Measurements from ENCODE around the gene STK32C.

The STK32C gene

GRCh38 chr10:132173185-132173584 lies 134.6 kb downstream of the STK32C start:
- Histone ChIP-seq H3K14ac (ENCODE audit: low read length) (no peak overlapping the region), H3K27me3 (ENCODE audit: insufficient read depth, low read length) (peaks cover 4% of the 10 kb centered on the region), H2AFZ (ENCODE audit: insufficient read depth, low read length, poor library complexity) (no peak overlapping the region), H3K79me2 (ENCODE audit: control insufficient read depth, insufficient read depth, low read length, poor library complexity) (no peaks in the 10 kb centered on the region), H3K79me1 (ENCODE audit: low read length) (no peaks in the 10 kb centered on the region), H3K18ac (ENCODE audit: low read length) (no peak overlapping the region), H3K4me3 (ENCODE audit: low read depth, low read length) (no peak overlapping the region), H3K4me1 (ENCODE audit: control insufficient read depth in 1 of 2, insufficient read depth in 2 of 2, low read length in 2 of 2) (no peaks in the 10 kb centered on the region), H2AK5ac (ENCODE audit: low read length) (no peak overlapping the region), H3K36me3 (ENCODE audit: control insufficient read depth in 1 of 2, insufficient read depth in 2 of 2, low read length in 2 of 2) (no peaks in the 10 kb centered on the region), H4K91ac (ENCODE audit: low read depth, low read length) (no peak overlapping the region), H2BK120ac (ENCODE audit: insufficient read depth, low read length, poor library complexity) (no peak overlapping the region), H3K4me2 (ENCODE audit: low read length) (no peak overlapping the region), H3K23ac (ENCODE audit: low read length) (no peak overlapping the region), H4K8ac (ENCODE audit: low read depth, low read length) (no peak overlapping the region), H2BK5ac (ENCODE audit: low read depth, low read length, poor library complexity) (no peak overlapping the region), H3K9ac (ENCODE audit: low read length) (no peak overlapping the region), H3K27ac (ENCODE audit: low read depth, low read length) (no peak overlapping the region), H3K9me3 (ENCODE audit: insufficient read depth, low read depth, low read length) (peaks cover 10% of the 10 kb centered on the region), H3K4ac (ENCODE audit: low read depth, low read length) (no peak overlapping the region), H4K12ac (ENCODE audit: low read depth, low read length) (no peak overlapping the region), H2BK12ac (ENCODE audit: low read length) (no peak overlapping the region)
- no peak for DNase-seq
- WGBS (ENCODE audit: extremely low coverage, insufficient coverage, insufficient read length): no CpG with 5 or more reads among the region's 5 CpGs

- Histone ChIP-seq H2BK12ac (ENCODE audit: low read length) (no peak overlapping the region), H3K27me3 (ENCODE audit: insufficient read depth, low read length) (peaks cover 4% of the 10 kb centered on the region), H4K91ac (ENCODE audit: low read depth, low read length) (no peak overlapping the region), H3K79me2 (ENCODE audit: control insufficient read depth, insufficient read depth, low read length, poor library complexity) (no peaks in the 10 kb centered on the region), H3K79me1 (ENCODE audit: low read length) (no peaks in the 10 kb centered on the region), H3K9ac (ENCODE audit: low read length) (no peak overlapping the region), H2AK5ac (ENCODE audit: low read length) (no peak overlapping the region), H3K9me3 (ENCODE audit: insufficient read depth, low read depth, low read length) (peaks cover 9% of the 10 kb centered on the region), H2AFZ (ENCODE audit: insufficient read depth, low read length, poor library complexity) (no peak overlapping the region), H3K14ac (ENCODE audit: low read length) (no peak overlapping the region), H2BK5ac (ENCODE audit: low read depth, low read length, poor library complexity) (no peak overlapping the region), H3K4me2 (ENCODE audit: low read length) (no peak overlapping the region), H2BK120ac (ENCODE audit: insufficient read depth, low read length, poor library complexity) (no peak overlapping the region), H3K23ac (ENCODE audit: low read length) (no peak overlapping the region), H3K4me1 (ENCODE audit: control insufficient read depth in 1 of 2, insufficient read depth in 2 of 2, low read length in 2 of 2) (no peaks in the 10 kb centered on the region), H3K4ac (ENCODE audit: low read depth, low read length) (no peak overlapping the region), H3K27ac (ENCODE audit: low read depth, low read length) (no peak overlapping the region), H4K12ac (ENCODE audit: low read depth, low read length) (no peak overlapping the region), H4K8ac (ENCODE audit: low read depth, low read length) (no peak overlapping the region), H3K36me3 (ENCODE audit: control insufficient read depth in 1 of 2, insufficient read depth in 2 of 2, low read length in 2 of 2) (no peaks in the 10 kb centered on the region), H3K4me3 (ENCODE audit: low read depth, low read length) (no peak overlapping the region), H3K18ac (ENCODE audit: low read length) (no peak overlapping the region)
- WGBS (ENCODE audit: extremely low coverage, insufficient coverage, insufficient read length): no CpG with 5 or more reads among the region's 26 CpGs
- DNase-seq: no peak
These were observed 135.4 kb downstream of the STK32C start for GRCh38 chr10:132172091-132173066.

GRCh38 chr10:132170561-132171361 lies 137.0 kb downstream of the STK32C start:
- Histone ChIP-seq H3K14ac (ENCODE audit: low read length) (no peak overlapping the region), H3K27ac (ENCODE audit: low read depth, low read length) (no peak overlapping the region), H3K4ac (ENCODE audit: low read depth, low read length) (no peak overlapping the region), H3K9ac (ENCODE audit: low read length) (no peak overlapping the region), H2BK120ac (ENCODE audit: insufficient read depth, low read length, poor library complexity) (no peak overlapping the region), H3K36me3 (ENCODE audit: control insufficient read depth in 1 of 2, insufficient read depth in 2 of 2, low read length in 2 of 2) (no peaks in the 10 kb centered on the region), H3K23ac (ENCODE audit: low read length) (no peak overlapping the region), H2AFZ (ENCODE audit: insufficient read depth, low read length, poor library complexity) (no peak overlapping the region), H4K8ac (ENCODE audit: low read depth, low read length) (no peak overlapping the region), H3K9me3 (ENCODE audit: insufficient read depth, low read depth, low read length) (peaks cover 9% of the 10 kb centered on the region), H3K27me3 (ENCODE audit: insufficient read depth, low read length) (no peaks in the 10 kb centered on the region), H2AK5ac (ENCODE audit: low read length) (no peak overlapping the region), H3K18ac (ENCODE audit: low read length) (no peak overlapping the region), H4K91ac (ENCODE audit: low read depth, low read length) (no peak overlapping the region), H4K12ac (ENCODE audit: low read depth, low read length) (no peak overlapping the region), H3K79me2 (ENCODE audit: control insufficient read depth, insufficient read depth, low read length, poor library complexity) (no peaks in the 10 kb centered on the region), H3K4me2 (ENCODE audit: low read length) (no peak overlapping the region), H3K79me1 (ENCODE audit: low read length) (no peaks in the 10 kb centered on the region), H2BK5ac (ENCODE audit: low read depth, low read length, poor library complexity) (no peak overlapping the region), H2BK12ac (ENCODE audit: low read length) (no peak overlapping the region), H3K4me1 (ENCODE audit: control insufficient read depth in 1 of 2, insufficient read depth in 2 of 2, low read length in 2 of 2) (no peaks in the 10 kb centered on the region), H3K4me3 (ENCODE audit: low read depth, low read length) (no peak overlapping the region)
- no peak for DNase-seq
- no CpG with 5 or more reads among the region's 36 CpGs for WGBS (ENCODE audit: extremely low coverage, insufficient coverage, insufficient read length)

- no CpG with 5 or more reads among the region's 46 CpGs for WGBS (ENCODE audit: extremely low coverage, insufficient coverage, insufficient read length)
- no peak overlapping the region for H4K91ac ChIP-seq (ENCODE audit: low read depth, low read length)
- no peaks in the 10 kb centered on the region for H3K4me1 ChIP-seq (ENCODE audit: control insufficient read depth in 1 of 2, insufficient read depth in 2 of 2, low read length in 2 of 2)
- H3K27me3 ChIP-seq (ENCODE audit: insufficient read depth, low read length): no peaks in the 10 kb centered on the region
- H2BK5ac ChIP-seq (ENCODE audit: low read depth, low read length, poor library complexity): no peak overlapping the region
- no peak for DNase-seq
- no peak overlapping the region for H3K18ac ChIP-seq (ENCODE audit: low read length)
- H3K4me3 ChIP-seq (ENCODE audit: low read depth, low read length): no peak overlapping the region
- no peak overlapping the region for H3K4ac ChIP-seq (ENCODE audit: low read depth, low read length)
- H4K12ac ChIP-seq (ENCODE audit: low read depth, low read length): no peak overlapping the region
- H3K23ac ChIP-seq (ENCODE audit: low read length): no peak overlapping the region
- no peak overlapping the region for H4K8ac ChIP-seq (ENCODE audit: low read depth, low read length)
- H3K9ac ChIP-seq (ENCODE audit: low read length): no peak overlapping the region
- H2AFZ ChIP-seq (ENCODE audit: insufficient read depth, low read length, poor library complexity): no peak overlapping the region
- no peak overlapping the region for H2BK120ac ChIP-seq (ENCODE audit: insufficient read depth, low read length, poor library complexity)
- no peaks in the 10 kb centered on the region for H3K79me1 ChIP-seq (ENCODE audit: low read length)
- no peak overlapping the region for H3K4me2 ChIP-seq (ENCODE audit: low read length)
- H3K79me2 ChIP-seq (ENCODE audit: control insufficient read depth, insufficient read depth, low read length, poor library complexity): no peaks in the 10 kb centered on the region
- no peaks in the 10 kb centered on the region for H3K36me3 ChIP-seq (ENCODE audit: control insufficient read depth in 1 of 2, insufficient read depth in 2 of 2, low read length in 2 of 2)
- no peak overlapping the region for H2AK5ac ChIP-seq (ENCODE audit: low read length)
- H3K9me3 ChIP-seq (ENCODE audit: insufficient read depth, low read depth, low read length): peaks cover 9% of the 10 kb centered on the region
- H3K14ac ChIP-seq (ENCODE audit: low read length): no peak overlapping the region
- H2BK12ac ChIP-seq (ENCODE audit: low read length): no peak overlapping the region
- no peak overlapping the region for H3K27ac ChIP-seq (ENCODE audit: low read depth, low read length)
These were observed 137.8 kb downstream of the STK32C start for GRCh38 chr10:132169766-132170560.

Measured in trophoblast cell (in vitro differentiated cells and primary cell).